ENCODE data around the gene MARVELD1. TPM values are rescaled to one million over a fixed set of nuclear protein-coding genes. Genes with fewer than 3 reads are reported as not detected.

The MARVELD1 gene
- total and polyA plus RNA-seq, 2 of the 4 experiments (the other 2 are of a cell fraction) = 12.0 to 68.1 TPM

GRCh38 chr10:97708976-97709946, 4.3 kb upstream of the MARVELD1 start (continued):
- no peak for TF ChIP-seq MAZ (IDR thresholded peaks at IDR 0.05; ENCODE audit: borderline replicate concordance, low read depth, low read length)
- TF ChIP-seq BHLHE40 (IDR thresholded peaks at IDR 0.05; ENCODE audit: low read depth, low read length) = no peak
- no peak for TF ChIP-seq FOS (IDR thresholded peaks at IDR 0.05; ENCODE audit: low read depth, low read length)
- TF ChIP-seq RFX5 (IDR thresholded peaks at IDR 0.05; ENCODE audit: low read depth, low read length) = no peak

Measured in IMR-90 (cell line).